ENCODE measurements around the gene ARHGAP12.

ARHGAP12 gene

DNA sequence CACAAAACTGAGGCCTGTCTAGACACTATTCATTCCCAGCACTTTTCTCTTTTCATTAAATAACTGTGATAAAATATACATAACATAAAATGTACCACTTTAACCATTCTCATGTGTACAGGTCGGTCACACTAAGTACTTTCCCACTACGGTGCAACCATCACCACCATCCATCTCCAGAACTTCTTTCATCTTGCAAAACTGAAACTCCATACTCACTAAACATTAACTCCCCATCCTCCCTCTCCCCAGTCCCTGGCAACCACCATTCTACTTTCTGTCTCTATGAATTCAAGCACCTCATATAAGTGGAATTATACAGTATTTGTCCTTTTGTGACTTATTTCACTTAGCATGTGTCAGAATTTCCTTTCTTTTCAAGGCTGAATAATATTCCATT is 53.0 kb downstream of the ARHGAP12 start:
- no peak for FAIRE-seq

DNA sequence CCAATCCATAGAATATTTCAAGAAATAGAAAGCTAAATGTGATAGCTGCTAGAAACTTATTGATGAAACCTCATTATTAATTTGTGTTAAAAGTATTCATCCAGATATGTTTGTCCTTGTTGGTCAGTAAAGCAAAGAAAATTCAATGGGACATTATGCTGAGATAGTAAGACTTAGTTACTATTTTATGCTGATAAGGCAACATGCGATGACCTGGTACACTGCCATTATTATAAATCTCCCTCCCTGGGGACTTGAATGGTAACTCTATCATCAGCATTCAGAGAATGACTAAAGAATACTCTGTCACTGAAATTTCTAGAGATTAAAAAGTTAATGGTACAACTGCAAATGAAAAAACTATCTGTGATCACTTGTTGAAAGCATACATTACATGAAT is 54.9 kb downstream of the ARHGAP12 start:
- FAIRE-seq: no peak

DNA sequence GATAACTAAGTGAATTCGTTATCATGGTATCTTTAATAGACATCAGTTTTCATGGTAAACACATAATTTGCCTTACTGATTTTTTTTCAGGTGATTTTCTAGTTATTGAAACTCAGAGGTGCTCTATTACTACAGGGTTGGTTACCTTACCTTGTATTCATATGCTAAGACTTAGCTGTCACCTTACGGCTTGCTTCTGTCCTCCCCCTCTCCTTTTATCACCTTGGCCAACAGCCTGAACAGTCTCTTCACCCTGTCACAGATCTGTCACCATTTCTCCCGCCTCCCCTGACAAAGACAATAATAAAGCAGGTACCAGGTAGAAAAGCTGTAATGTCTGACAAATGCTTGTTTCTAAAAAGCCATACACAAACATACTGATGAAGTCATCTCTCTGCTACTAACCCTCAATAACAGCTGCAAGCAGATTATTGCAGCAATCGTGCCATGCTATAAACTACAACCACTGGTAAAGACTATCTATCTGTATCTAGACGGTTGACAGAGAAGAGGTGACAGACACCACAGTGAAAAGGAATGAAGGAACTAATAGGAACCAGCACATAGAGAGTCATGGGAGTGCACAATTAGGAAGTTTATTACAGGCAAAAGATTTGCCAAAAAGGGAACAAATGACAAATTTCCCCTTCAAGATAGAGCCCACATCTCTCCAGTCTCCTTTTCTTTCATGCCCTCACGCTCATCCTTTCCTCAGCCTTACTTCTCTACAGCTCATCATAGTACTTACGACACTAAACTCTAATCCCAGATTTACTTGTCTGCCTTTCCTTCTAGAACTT is 57.2 kb downstream of the ARHGAP12 start:
- peak; percentile 74 for FAIRE-seq

DNA sequence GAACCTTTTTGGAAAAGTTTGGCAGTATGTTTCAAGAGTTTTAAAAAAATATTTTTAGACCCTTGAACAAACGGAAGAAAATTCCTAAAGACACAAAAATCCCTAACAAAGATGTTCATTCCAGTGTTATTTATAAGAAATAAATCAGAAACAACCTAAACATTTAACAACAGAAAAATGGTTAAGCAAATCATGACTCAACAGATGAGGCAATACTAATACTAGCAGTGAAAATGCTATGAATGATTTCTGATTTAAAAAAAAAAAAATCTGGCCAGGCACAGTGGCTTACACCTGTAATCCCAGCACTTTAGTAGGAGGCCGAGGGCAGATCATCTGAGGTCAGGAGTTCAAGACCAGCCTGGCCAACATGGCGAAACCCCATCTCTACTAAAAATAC is 61.0 kb downstream of the ARHGAP12 start:
- FAIRE-seq: no peak

DNA sequence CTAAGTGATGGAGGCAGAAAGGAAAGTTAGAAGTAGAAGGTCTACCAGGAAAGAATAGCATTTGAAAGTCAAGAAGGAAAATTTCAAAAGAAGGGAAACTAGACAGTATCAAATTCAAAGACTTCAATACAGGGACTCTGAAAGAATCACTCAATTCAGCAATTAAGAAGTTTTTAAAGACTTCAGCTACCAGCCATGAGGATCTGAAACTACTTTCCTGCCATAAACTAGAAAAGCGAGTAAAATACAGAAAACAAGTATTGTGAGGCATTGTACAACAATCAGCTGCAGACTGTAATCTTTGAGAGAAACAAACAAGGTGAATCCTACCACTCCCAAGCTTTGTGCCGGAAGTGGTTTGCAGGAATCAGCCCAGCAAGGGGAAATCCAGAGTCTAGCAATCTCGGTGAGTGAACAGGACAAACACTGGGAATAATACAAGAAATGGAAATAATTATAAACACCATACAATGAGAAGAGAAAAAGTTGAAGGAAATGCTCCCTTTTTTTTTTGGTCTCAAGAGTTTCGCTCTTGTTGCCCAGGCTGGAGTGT is 62.4 kb downstream of the ARHGAP12 start:
- FAIRE-seq: no peak

DNA sequence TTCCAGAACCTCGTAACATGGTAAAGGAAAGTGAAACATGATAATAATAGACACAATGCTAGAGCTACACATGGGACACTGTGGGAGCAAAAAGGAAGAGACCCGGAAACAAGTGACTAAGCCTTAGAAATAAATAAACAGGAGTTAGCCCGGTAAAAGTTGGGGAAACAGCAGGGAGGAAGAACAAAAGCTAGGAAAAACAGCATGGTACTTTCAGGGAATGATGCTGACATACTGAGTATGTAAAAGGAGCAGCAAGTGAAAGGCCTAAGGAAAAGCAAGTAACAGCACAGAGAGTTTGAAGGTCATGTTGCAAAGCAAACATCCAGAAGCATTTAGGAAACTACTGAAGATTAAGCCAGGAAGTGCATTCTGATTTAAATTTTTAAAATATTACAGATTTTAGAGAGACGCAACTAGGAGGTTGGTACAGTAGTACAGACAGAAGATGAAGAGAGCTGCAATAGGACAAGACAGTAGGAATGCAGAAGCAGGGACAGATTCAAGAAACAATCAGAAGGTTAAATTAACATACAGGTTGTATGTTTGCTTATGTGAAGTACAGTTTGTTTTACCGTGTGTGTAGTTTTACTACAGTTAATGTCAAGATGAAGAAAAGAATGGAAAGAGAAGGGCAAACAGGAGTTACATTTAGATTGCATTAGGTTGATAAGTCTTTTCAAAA is 63.7 kb downstream of the ARHGAP12 start:
- FAIRE-seq: no peak

DNA sequence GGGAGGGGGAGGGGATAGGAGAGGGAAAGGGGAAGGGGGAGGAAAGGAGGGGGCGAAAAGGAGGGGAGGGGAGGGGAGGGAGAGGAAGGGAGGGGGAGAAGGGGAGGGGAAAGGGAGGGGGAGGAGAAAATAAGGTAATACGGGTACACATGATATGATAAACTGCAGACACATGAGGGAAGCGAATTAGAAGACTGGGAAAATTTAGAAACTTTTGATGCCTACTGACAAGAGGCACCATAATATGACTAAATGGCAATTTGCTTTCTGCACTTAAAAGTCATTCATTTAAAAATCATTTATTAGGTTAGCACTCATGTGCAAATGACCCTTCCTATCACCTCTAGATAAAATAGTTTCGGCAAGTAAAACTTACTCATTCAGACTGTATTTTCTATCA is 73.6 kb downstream of the ARHGAP12 start:
- FAIRE-seq: no peak

DNA sequence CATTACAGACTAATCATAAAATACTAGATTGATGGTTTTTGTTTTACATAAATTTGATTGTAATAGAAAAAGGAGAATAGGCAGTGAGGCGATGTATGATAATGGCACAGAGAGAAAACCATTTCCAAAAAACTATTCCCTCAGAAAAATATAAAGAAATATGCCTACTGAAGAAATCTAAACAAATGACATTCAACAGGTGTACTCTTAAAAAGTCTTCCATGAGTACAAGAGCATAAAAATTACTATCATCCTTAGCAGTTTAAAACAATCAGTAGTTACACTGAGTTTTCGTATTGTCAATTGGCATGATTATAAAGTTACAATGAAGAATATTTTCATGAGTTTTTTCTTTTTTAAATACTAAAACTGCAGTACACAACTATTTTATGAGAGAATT is 75.0 kb downstream of the ARHGAP12 start:
- no peak for FAIRE-seq

DNA sequence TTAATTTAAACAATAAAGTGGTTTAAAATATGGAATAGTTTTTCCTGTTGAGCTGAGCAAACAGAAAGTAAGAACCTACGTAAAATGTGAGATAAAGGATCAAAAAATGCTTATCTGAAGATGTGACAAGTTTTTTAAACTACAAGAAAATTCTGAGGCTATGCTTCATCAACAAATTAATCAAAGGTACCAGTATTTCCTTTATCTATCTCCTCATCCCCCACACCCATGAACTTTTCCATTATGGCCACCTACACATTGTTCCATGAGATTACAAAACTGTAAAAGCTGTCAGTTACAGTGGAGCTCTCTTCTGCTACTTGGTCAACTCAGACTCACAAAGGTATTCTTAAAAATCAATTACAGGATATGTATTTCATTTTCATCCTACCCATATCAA is 77.4 kb downstream of the ARHGAP12 start:
- no peak for FAIRE-seq

DNA sequence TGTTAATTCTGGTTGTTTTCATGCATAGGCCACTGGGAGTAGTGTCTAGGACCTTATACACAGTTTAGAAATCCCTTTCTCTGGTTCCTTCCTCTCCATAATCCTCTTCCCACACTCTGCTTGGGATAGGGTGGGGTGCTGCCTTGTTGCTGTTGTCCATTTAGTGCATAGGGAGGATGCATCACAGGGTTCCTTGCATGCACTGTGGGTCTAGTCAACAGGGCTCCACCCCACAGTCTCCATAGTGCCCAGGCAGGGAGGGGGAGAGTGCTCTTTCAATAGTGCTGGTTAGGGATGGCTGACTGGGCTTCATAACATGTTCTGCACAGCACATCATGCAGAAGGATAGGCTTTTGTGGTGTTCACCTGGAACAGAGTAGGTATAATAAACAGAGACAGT is 81.1 kb downstream of the ARHGAP12 start:
- FAIRE-seq: no peak

DNA sequence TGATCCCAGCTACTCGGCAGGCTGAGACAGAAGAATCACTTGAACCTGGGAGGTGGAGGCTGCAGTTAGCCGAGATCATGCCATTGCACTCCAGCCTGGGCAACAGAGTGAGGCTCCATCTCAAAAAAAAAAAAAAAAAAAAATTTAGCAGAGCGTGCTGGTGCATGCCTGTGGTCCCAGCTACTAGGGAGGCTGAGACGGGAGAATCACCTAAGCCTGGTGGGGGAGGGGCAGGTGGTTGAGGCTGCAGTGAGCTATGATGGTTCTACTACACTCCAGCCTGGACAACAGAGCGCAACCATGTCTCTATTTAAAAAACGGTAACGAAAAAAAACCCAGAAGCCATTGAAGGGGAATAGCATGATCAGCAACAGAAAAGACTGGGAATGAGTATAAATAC is 89.9 kb downstream of the ARHGAP12 start:
- FAIRE-seq: no peak

DNA sequence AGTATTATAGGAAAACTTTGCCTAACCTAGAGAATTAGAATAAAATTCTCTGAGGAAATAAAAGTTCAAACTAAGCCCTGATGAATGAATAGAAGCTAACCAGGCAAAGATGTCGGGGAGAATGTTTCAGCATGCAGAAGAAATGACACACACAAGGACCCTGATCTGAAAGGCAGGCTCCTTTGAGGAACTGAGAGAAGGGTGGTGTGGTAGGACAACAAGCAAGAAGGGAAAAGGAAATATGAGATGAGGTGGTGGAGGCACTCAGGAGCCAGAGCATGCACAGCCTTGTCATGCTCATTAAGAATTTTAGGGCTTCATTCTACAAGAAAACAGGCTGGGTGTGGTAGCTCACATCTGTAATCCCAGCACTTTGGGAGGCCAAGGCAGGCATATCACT is 90.6 kb downstream of the ARHGAP12 start:
- no peak for FAIRE-seq

DNA sequence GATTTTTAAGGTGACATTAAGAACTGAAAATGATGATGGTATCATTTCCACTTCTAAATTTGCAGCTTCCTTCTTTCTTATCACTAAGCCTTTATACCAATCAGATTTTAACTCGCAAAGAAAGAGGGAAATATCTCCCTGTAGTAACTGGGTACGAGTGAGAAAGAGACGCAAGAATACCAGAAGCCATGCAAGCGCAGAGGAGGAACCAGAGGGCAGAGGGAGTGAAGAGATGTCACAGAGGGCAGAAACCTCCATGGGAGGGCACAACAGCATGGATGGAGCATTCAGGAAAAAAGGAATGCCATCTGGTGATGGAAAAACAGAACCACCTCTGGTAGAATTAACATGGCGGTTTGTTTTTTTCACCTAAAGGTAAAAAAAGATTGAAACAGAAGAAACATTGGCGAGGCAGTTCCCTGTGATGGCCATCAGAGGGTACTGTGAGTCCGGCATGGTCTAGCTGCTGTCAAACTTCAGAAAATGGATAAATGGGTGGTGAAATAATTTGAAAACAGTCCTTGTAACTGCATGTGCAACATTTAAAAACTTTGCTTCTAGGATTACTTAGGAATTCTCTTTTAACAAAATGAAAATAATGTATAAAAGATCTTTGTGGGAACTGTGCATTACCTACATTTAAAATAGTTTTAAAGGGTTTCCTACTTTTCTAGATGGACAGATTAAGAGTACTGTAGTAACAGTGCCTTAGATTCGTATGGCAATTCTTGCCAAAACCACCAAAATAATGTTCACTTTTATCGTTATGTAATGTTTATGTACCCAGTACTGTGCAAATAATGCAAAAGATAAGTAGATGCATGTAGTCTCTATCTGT is 91.8 kb downstream of the ARHGAP12 start:
- FAIRE-seq: no peak

DNA sequence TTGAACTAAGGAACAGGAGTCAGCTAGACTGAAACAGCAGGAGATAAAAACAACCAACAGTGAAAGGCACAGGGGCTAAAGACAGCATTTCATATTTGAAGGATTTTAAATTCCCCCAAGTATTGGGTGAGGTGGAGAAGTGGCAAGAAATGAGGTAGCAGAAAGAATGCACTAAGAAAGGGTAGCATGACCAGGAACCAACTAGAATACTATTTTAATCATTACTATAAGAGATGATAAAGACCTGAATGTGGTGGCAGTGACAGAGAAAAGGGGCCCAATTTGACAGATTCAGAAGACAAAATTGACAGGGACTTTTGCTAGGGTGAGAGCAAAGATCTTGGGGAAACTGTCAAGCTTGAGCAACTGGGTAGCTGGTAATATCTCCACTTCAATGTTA is 94.9 kb downstream of the ARHGAP12 start:
- no peak for FAIRE-seq

DNA sequence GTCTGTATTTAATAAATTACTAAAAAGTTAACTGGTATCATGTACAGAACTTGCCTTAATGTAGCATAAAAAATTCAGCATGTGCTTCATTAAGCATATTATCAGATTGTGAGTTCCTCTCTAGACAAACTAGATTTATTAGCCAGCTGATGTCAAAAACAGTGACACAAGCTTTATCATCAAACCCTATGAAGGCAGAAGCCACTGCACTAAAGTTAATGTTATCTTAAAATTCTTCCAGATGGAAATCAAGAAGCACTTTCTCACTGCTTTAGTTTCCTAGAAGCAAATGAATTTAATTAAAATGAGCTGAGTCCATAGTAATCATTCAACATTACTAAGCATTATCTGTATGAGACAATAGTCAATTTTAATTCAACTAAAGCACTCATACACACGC is 96.4 kb downstream of the ARHGAP12 start:
- FAIRE-seq: no peak

DNA sequence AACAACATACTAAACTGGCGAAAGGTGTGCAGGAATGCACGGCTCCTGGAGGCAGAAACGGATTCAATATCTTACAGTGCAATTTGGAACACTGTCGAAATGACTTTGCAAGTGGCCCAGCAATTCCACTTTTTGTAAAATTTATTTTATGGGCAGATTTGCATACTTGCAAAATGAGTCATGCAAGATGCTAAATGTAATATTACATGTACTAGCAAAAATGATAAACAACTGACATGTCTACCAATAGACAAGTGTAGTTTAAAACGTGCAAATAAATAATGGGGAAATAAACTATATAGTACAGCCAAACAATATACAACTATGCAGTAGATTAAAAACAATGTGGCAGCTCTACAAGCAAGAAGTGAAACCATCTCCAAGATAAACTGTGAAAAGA is 97.7 kb downstream of the ARHGAP12 start:
- FAIRE-seq: peak; percentile 79

DNA sequence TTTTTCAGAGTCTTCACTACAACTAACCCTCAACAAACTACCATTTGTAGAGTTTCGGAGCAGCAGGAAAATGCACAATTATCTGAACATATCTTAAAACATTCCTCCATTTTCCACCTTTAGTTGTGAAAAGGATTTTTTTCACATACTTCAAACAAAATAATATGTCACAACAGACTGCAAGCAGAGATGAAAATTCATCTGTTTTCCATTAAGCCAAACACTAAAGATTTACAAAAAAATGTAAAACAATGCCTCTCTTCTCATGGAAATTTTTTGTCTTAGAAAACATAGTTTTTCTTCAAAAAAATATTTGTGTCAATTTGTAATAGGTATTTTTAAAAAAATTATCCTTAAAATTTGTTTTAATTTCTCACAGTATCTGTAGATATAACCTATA is 98.9 kb downstream of the ARHGAP12 start:
- FAIRE-seq: no peak

DNA sequence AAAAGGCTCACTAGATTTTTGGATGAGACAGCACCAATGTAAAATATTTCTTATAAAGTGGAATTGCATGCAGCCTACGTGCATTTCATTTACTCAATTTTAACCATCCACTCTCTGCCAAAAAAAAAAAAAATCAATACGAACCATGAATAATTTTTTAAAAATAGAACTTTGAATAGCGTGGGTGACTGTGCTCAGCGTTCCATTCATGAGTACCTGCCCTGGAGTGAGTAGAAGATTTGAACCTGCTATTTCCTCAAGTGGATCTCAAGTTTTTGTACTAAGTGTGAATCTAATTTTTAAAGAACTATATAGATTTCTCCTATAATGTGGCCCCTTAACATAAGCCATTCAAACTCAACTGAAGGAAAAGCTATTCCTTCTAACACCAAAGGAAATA is 105.3 kb downstream of the ARHGAP12 start:
- FAIRE-seq: no peak

DNA sequence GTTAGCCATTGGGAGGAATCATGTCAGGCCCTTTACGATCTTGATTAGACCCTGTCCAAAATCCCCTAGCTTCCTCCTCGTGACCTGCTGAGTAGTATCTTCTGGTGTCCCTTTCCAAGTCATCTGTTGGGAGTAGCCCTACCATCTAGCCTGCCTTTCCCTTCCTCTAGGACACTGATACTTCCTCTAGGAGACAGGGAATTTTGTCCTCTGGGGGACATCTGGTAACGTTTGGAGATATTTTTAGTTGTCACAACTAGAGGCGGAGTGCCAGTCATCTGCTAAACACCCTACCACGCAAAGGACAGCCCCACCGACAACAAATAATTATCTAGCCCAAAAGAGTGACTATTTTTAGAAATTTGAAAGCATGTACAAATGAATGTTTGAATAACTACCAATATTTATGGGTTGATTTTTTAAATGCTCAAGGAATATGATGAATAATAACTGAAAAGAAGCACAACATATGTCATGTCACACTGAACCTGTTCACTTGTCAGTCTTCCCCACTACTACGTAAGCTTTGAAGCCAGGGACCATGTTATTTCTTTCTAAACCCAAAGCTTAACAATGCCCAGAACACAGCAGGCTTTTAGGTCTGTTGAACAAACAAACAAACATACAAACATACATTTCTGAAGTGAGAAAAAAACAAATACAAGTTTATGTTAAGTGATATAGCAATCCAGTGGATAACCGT is 105.9 kb downstream of the ARHGAP12 start:
- peak; percentile 21 for FAIRE-seq

DNA sequence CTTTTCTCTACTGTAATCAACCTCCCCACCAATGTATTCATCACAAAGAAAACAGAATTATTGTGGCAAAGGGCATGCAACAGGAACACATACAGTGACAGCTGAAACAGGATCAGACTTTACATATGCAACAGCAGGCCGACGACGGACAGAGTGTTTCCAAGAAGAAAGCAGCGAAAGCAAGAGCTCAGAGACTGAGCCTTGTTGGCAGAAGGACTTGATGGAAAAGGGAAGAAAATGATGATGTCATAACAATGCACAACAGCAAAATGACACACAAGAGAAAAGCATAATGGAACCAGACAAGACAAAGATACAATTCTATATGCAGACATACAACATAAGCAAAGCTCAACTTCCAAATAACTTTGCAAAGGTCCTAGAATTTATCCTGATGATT is 106.5 kb downstream of the ARHGAP12 start:
- no peak for FAIRE-seq

DNA sequence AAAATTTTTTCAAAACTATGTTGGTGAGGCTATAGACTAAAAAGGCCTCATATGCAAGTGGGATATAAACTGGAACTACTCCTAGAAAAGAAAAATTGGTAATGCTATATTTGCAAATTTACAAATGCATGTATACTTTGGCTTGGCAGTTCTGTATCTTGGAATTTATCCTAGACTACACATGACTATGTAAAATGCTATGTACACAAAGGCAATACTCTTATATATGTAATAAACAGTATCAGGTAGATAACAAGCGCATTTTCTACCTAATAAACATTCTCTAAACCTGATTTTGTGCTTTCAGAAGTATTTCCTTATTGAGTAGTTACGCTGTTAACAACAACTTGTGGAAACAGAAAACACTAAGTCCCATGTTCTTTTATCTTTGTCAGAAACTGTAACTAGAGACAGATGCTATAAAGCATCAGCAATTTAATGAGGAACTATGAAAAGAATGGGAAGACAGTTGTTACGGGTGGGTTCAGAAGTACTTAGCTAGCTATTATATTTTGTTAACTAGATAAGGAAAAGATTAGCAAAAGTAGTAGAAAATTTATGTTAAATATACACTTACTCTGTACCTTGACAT is 107.8 kb downstream of the ARHGAP12 start:
- no peak for FAIRE-seq

DNA sequence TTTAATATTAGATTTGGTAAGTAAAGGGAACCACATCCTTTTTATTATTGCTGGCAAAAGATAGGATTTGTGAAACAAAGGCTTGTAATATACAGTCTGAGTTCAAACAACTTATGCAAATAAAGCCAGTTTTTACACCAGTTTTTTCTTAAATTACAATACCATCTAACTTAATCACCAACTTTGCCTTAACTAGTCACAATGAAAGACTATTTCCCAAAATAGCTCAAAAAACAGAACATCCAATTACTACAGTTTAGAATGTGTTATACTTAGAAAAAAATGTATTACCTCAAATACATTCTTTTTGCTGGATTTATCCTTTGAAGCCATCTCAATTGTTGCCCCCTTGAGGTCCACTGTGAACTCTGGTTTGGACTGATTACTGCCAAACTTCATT is 108.5 kb downstream of the ARHGAP12 start:
- FAIRE-seq: no peak

All from islet of Langerhans (tissue), 1 donor.